Caco-2 (cell line): ENCODE measurements around the gene TDRD9. TPM values are rescaled to one million over a fixed set of nuclear protein-coding genes. Genes with fewer than 3 reads are reported as not detected.
"Not testable (repeated sequence)": the region's sequence is repeated elsewhere in the genome, so short reads cannot be mapped to it uniquely, and the experiment has no call there.

Source experiments
- BruUV-seq: library from RNA; stranded (reverse); fragments of 400-500 nt; replicated peaks from 2 replicates; lab custom pipeline; 2021; lab: Mats Ljungman, UMichigan
- CTCF ChIA-PET: fragments of 300-600 bp; sonication (Branson Sonifier 250); formaldehyde crosslinking; loops from one replicate; lab custom pipeline; 2022; ENCODE audit warnings: antibody characterized with exemption; lab: Charles Lee
- POLR2A ChIA-PET: fragments of 300-600 bp; sonication (Branson Sonifier 250); formaldehyde crosslinking; loops from one replicate; lab custom pipeline; 2022; ENCODE audit warnings: antibody characterized with exemption; lab: Charles Lee
- DNase-seq, 2 experiments: peaks; one replicate each; pipeline versions ENCODE4 v3.0.0 to v3.0.0-alpha.2; 2020 to 2022
- H3K27me3 ChIP-seq: replicated peaks from 2 replicates; pipeline ENCODE4 v1.6.0; 2011; ENCODE audit warnings: low read length; ENCODE audit not compliant: control insufficient read depth, insufficient read depth
- H3K36me3 ChIP-seq: 2 replicates; pipeline ENCODE4 v1.5.1; 2011; ENCODE audit warnings: low read length; ENCODE audit not compliant: control insufficient read depth, insufficient read depth
- H3K4me1 ChIP-seq: fragments of 250-450 bp; sonication (Bioruptor Pico); 2 replicates; pipeline ENCODE4 v1.5.1; 2020; ENCODE audit warnings: mild to moderate bottlenecking
- H3K4me3 ChIP-seq: 2 replicates; pipeline ENCODE4 v1.5.1; 2011; ENCODE audit warnings: low read depth, mild to moderate bottlenecking, control low read depth, low read length
- H3K9me3 ChIP-seq: fragments of 250-450 bp; sonication (Bioruptor Pico); 2 replicates; pipeline ENCODE4 v1.5.1; 2020; ENCODE audit warnings: mild to moderate bottlenecking, moderate library complexity
- H3K27ac Mint-ChIP-seq: one replicate; pipeline ENCODE4 v1.8.0; 2022; ENCODE audit warnings: mixed read lengths; ENCODE audit not compliant: unreplicated experiment
- H3K27me3 Mint-ChIP-seq: one replicate; pipeline ENCODE4 v1.8.0; 2022; ENCODE audit warnings: mixed read lengths; ENCODE audit not compliant: insufficient read depth, unreplicated experiment
- H3K36me3 Mint-ChIP-seq: one replicate; pipeline ENCODE4 v1.8.0; 2022; ENCODE audit warnings: mild to moderate bottlenecking, mixed read lengths; ENCODE audit not compliant: insufficient read depth, unreplicated experiment
- H3K4me1 Mint-ChIP-seq: one replicate; pipeline ENCODE4 v1.8.0; 2022; ENCODE audit warnings: low read depth, mixed read lengths; ENCODE audit not compliant: unreplicated experiment
- H3K4me3 Mint-ChIP-seq: one replicate; pipeline ENCODE4 v1.8.0; 2022; ENCODE audit warnings: mild to moderate bottlenecking, moderate library complexity, mixed read lengths; ENCODE audit not compliant: unreplicated experiment
- H3K9me3 Mint-ChIP-seq: one replicate; pipeline ENCODE4 v1.8.0; 2022; ENCODE audit warnings: mixed read lengths; ENCODE audit not compliant: unreplicated experiment
- CTCF ChIP-seq, 2 experiments: fragments of 200-600 bp in 1 of 2; IDR thresholded peaks; 1 replicate in 1 of 2; 2 replicates in 1 of 2; pipeline versions ENCODE4 v1.5.1 to v1.8.0; 2011 to 2022; ENCODE audit warnings: antibody characterized with exemption in 1 of 2, control low read depth in 1 of 2, inconsistent platforms in 1 of 2, low read depth in 1 of 2, low read length in 1 of 2, mild to moderate bottlenecking in 1 of 2, moderate library complexity in 1 of 2; ENCODE audit not compliant: insufficient read depth in 1 of 2, severe bottlenecking in 1 of 2, unreplicated experiment in 1 of 2
- intact Hi-C: fragments of 100-400 bp; cut with micrococcal nuclease; formaldehyde crosslinking; loops from one replicate; pipeline ENCODE4 v1.10.0; 2022; ENCODE audit not compliant: unreplicated experiment
- total RNA-seq: library from RNA; stranded (reverse); gene quantifications from 2 replicates; pipeline ENCODE4 v1.2.3, GENCODE V29; 2022

TDRD9 gene
- total RNA-seq, 1 experiment from 2014 or later, result not detected

GRCh38 chr14:103887170-103887501, 41.1 kb upstream of the TDRD9 start:
- H3K36me3 Mint-ChIP-seq, result no peaks in the 10 kb centered on the region
- H3K27ac Mint-ChIP-seq, result no peak overlapping the region
- Histone ChIP-seq H3K4me3 (no peak overlapping the region), H3K27me3 (no peaks in the 10 kb centered on the region), H3K4me1 (no peaks in the 10 kb centered on the region), H3K36me3 (no peaks in the 10 kb centered on the region), H3K9me3 (no peaks in the 10 kb centered on the region)
- intact Hi-C loops, result no loop called here
- no peak for DNase-seq
- ChIA-PET CTCF (no interaction called here), POLR2A (no interaction called here)
- no peaks in the 10 kb centered on the region for H3K4me1 Mint-ChIP-seq
- no peaks in the 10 kb centered on the region for H3K27me3 Mint-ChIP-seq
- H3K4me3 Mint-ChIP-seq, result no peak overlapping the region
- no peaks in the 10 kb centered on the region for H3K9me3 Mint-ChIP-seq
- no peak for TF ChIP-seq CTCF (IDR thresholded peaks at IDR 0.05; ENCODE audit: insufficient read depth in 1 of 2, low read depth in 1 of 2, low read length in 1 of 2, severe bottlenecking in 1 of 2, unreplicated experiment in 1 of 2)
- no TSS peak for BruUV-seq

GRCh38 chr14:103887557-103888115, 40.6 kb upstream of the TDRD9 start:
- H3K36me3 ChIP-seq, result no peaks in the 10 kb centered on the region
- Mint-ChIP-seq H3K4me1 (no peaks in the 10 kb centered on the region), H3K27ac (no peak overlapping the region), H3K9me3 (no peaks in the 10 kb centered on the region), H3K27me3 (no peaks in the 10 kb centered on the region), H3K4me3 (no peak overlapping the region), H3K36me3 (no peaks in the 10 kb centered on the region)
- H3K9me3 ChIP-seq, result no peaks in the 10 kb centered on the region
- ChIA-PET CTCF (no interaction called here), POLR2A (no interaction called here)
- no peak for DNase-seq
- intact Hi-C loops, result no loop called here
- no peaks in the 10 kb centered on the region for H3K4me1 ChIP-seq
- BruUV-seq, result no TSS peak
- no peaks in the 10 kb centered on the region for H3K27me3 ChIP-seq
- no peak overlapping the region for H3K4me3 ChIP-seq
- no peak for TF ChIP-seq CTCF (IDR thresholded peaks at IDR 0.05; ENCODE audit: insufficient read depth in 1 of 2, low read depth in 1 of 2, low read length in 1 of 2, severe bottlenecking in 1 of 2, unreplicated experiment in 1 of 2)

- H3K36me3 Mint-ChIP-seq, H3K4me3 ChIP-seq, H3K9me3 Mint-ChIP-seq, H3K9me3 ChIP-seq, H3K4me1 Mint-ChIP-seq, H3K27me3 ChIP-seq, H3K36me3 ChIP-seq, POLR2A ChIA-PET, DNase-seq, H3K4me1 ChIP-seq, intact Hi-C loops, BruUV-seq, H3K27ac Mint-ChIP-seq, H3K27me3 Mint-ChIP-seq, H3K4me3 Mint-ChIP-seq: not testable (repeated sequence)
- CTCF ChIA-PET, result interaction anchor here (0.7 kb wide), 2 partner anchors 74 to 111 kb away, joined by 3 to 4 read pairs; no protein-coding TSS in a partner anchor
Observed at GRCh38 chr14:103889002-103889312, 39.3 kb upstream of the TDRD9 start.
